Testis (tissue), 3 donors: Measurements from ENCODE around the gene IL1RAPL1. TPM values are rescaled to one million over a fixed set of nuclear protein-coding genes. Genes with fewer than 3 reads are reported as not detected.

Source experiments
- DNase-seq: peaks from one replicate; pipeline ENCODE4 v3.0.0-alpha.2; 2019
- H3K27ac ChIP-seq, 2 donors: fragments of 200-600 bp; sonication (generic); one replicate each; pipeline ENCODE4 v1.5.1; 2019
- H3K27me3 ChIP-seq: fragments of 200-600 bp; sonication (generic); one replicate; pipeline ENCODE4 v1.5.1; 2019
- H3K36me3 ChIP-seq: fragments of 200-600 bp; sonication (generic); one replicate; pipeline ENCODE4 v1.5.1; 2017; ENCODE audit warnings: low read depth; ENCODE audit errors: missing control alignments
- H3K4me1 ChIP-seq: fragments of 200-600 bp; sonication (generic); one replicate; pipeline ENCODE4 v1.5.1; 2019
- H3K4me3 ChIP-seq, 2 donors: fragments of 200-600 bp; sonication (generic); one replicate each; pipeline ENCODE4 v1.5.1; 2017 to 2019
- H3K9me3 ChIP-seq: fragments of 200-600 bp; sonication (generic); one replicate; pipeline ENCODE4 v1.5.1; 2017
- CTCF ChIP-seq, 3 experiments: fragments of 450-650 bp in 2 of 3; fragments of 200-600 bp in 1 of 3; sonication (generic) in 1 of 3; IDR thresholded peaks; one replicate each; pipeline ENCODE4 v1.5.1; 2016 to 2019; ENCODE audit warnings: antibody characterized with exemption in 3 of 3, mild to moderate bottlenecking in 2 of 3, moderate library complexity in 1 of 3
- POLR2A ChIP-seq: fragments of 450-650 bp; IDR thresholded peaks from one replicate; pipeline ENCODE4 v1.6.1; 2017; ENCODE audit warnings: antibody characterized with exemption, mild to moderate bottlenecking, moderate library complexity
- WGBS, 2 donors: methylation state at CpG; one replicate each; pipeline ENCODE4 v1.1.5; 2018; 5-methylcytosine and 5-hydroxymethylcytosine counted together
- intact Hi-C: fragments of 100-400 bp; cut with DNase I; formaldehyde crosslinking; loops from one replicate; pipeline ENCODE4 v1.15.1; 2023; ENCODE audit warnings: low total_unique reads
- polyA plus RNA-seq: library from polyadenylated mRNA; stranded (reverse); fragments of 350-450 nt; fragmentation: Illumina TruSeq; extraction: RNeasy Lipid Tissue Mini Kit (QIAGEN cat#74804); gene quantifications from one replicate; pipeline ENCODE4 v1.2.3, GENCODE V29; 2014; ENCODE audit warnings: low read depth, low replicate concordance; ENCODE audit not compliant: insufficient read depth
- total RNA-seq, 2 donors: library from RNA; depleted of rRNA; stranded (reverse); fragments of >200 nt; gene quantifications; one replicate each; pipeline ENCODE4 v1.2.3, GENCODE V29; 2016

The IL1RAPL1 gene
- total and polyA plus RNA-seq, 3 donors from 2014 or later: 0.13 to 0.94 (median 0.93) TPM

GRCh38 chrX:29762006-29762405 lies 1174.8 kb downstream of the IL1RAPL1 start:
- no peaks in the 10 kb centered on the region for H3K36me3 ChIP-seq
- intact Hi-C loops: no loop called here
- no peaks in the 10 kb centered on the region for H3K27me3 ChIP-seq
- TF ChIP-seq POLR2A (no peak), CTCF (IDR thresholded peaks at IDR 0.05) (no peak)
- no peak for DNase-seq
- no peak overlapping the region for H3K27ac ChIP-seq
- H3K4me1 ChIP-seq: no peaks in the 10 kb centered on the region
- H3K9me3 ChIP-seq: no peaks in the 10 kb centered on the region
- no peak overlapping the region for H3K4me3 ChIP-seq
- WGBS, 2 donors: 64 to 76% methylated on average over 4 of the region's 4 CpGs

- no peaks in the 10 kb centered on the region for H3K4me1 ChIP-seq
- TF ChIP-seq CTCF (IDR thresholded peaks at IDR 0.05): no peak
- no peak for TF ChIP-seq POLR2A
- intact Hi-C loops: no loop called here
- H3K36me3 ChIP-seq: no peaks in the 10 kb centered on the region
- DNase-seq: no peak
- H3K4me3 ChIP-seq: no peak overlapping the region
- no peaks in the 10 kb centered on the region for H3K27me3 ChIP-seq
- 94 to 98% methylated on average over 5 of the region's 5 CpGs for whole genome bisulfite sequencing, 2 donors
- H3K27ac ChIP-seq: no peak overlapping the region
- no peaks in the 10 kb centered on the region for H3K9me3 ChIP-seq
Measured at GRCh38 chrX:29775890-29776289, 1188.6 kb downstream of the IL1RAPL1 start.

- no peak for DNase-seq
- Histone ChIP-seq H3K27me3 (no peaks in the 10 kb centered on the region), H3K36me3 (no peaks in the 10 kb centered on the region), H3K4me3 (no peak overlapping the region), H3K4me1 (no peaks in the 10 kb centered on the region), H3K27ac (no peak overlapping the region), H3K9me3 (no peaks in the 10 kb centered on the region)
- TF ChIP-seq CTCF (IDR thresholded peaks at IDR 0.05) (no peak), POLR2A (no peak)
- intact Hi-C loops: no loop called here
- 89 to 93% methylated on average over 2 of the region's 2 CpGs for WGBS, 2 donors
Measured at GRCh38 chrX:29787656-29788055, 1200.4 kb downstream of the IL1RAPL1 start.

GRCh38 chrX:29788991-29789699 lies 1201.9 kb downstream of the IL1RAPL1 start:
- H3K9me3 ChIP-seq: no peaks in the 10 kb centered on the region
- TF ChIP-seq POLR2A: no peak
- no peak for TF ChIP-seq CTCF (IDR thresholded peaks at IDR 0.05)
- 84 to 89% methylated on average over 4 of the region's 4 CpGs for WGBS, 2 donors
- no peaks in the 10 kb centered on the region for H3K36me3 ChIP-seq
- H3K4me1 ChIP-seq: no peaks in the 10 kb centered on the region
- DNase-seq: no peak
- no peak overlapping the region for H3K4me3 ChIP-seq
- H3K27ac ChIP-seq: no peak overlapping the region
- H3K27me3 ChIP-seq: no peaks in the 10 kb centered on the region
- intact Hi-C loops: no loop called here

GRCh38 chrX:29792335-29792734 lies 1205.1 kb downstream of the IL1RAPL1 start:
- intact Hi-C loops: no loop called here
- Histone ChIP-seq H3K27me3 (no peaks in the 10 kb centered on the region), H3K27ac (no peak overlapping the region), H3K4me3 (no peak overlapping the region), H3K36me3 (no peaks in the 10 kb centered on the region), H3K9me3 (no peaks in the 10 kb centered on the region), H3K4me1 (no peaks in the 10 kb centered on the region)
- TF ChIP-seq CTCF (IDR thresholded peaks at IDR 0.05) (no peak), POLR2A (no peak)
- WGBS, 2 donors: 92 to 95% methylated on average over 5 of the region's 5 CpGs
- no peak for DNase-seq
